Erythroblast (primary cell): ENCODE data around the gene ARGLU1.

Experiments used
- GATA1 ChIP-seq: IDR thresholded peaks from 2 replicates; pipeline ENCODE4 v1.6.1; 2011; ENCODE audit warnings: low read depth, mild to moderate bottlenecking, control low read depth, low read length, moderate library complexity
- POLR2A ChIP-seq: IDR thresholded peaks from 2 replicates; pipeline ENCODE4 v1.6.1; 2011; ENCODE audit warnings: mild to moderate bottlenecking, low read length

DNA sequence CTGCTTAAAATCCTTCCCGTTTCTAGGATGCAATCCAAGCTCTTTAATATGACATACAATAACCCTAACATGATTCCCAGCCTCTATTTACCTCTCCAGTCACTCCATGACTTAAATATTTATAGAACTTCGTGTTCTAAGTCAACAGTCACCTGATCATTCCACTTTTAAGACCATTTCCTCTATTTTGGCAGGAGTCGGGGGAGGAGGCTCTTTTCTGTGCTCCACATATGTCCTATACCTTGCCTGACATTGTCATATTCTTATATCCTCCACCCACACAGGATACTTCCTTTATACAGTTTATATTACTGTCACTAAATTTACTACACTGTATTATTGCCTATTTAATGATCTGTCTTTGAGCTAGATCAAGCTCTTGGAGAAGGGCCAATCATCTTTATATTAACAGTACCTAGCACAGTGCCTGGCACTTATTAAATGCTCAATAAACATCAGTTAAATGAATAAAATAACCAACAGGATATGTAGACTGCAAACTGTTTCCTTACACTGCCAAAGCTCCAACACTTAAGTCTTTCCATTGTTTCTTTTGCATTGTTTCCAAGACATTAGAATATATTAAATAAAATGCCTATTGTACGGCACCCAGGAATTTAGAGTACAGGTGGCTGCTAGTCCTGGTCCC is 2.7 kb downstream of the ARGLU1 start:
- TF ChIP-seq POLR2A, result no peak
- TF ChIP-seq GATA1, result no peak
